ENCODE measurements around the gene MAPKAPK2.

The MAPKAPK2 gene

GRCh38 chr1:206705191-206705590 lies 20.5 kb downstream of the MAPKAPK2 start:
- Histone ChIP-seq H3K9me3 (ENCODE audit: low read length) (no peaks in the 10 kb centered on the region), H4K20me1 (ENCODE audit: insufficient read depth, low read length) (no peaks in the 10 kb centered on the region; the same call in 1 of the 2 replicates), H3K4me2 (ENCODE audit: low read length) (no peak overlapping the region), H3K4me3 (ENCODE audit: low read depth, low read length, poor library complexity, severe bottlenecking) (no peak overlapping the region), H3K9ac (ENCODE audit: low read length) (no peak overlapping the region), H3K79me2 (ENCODE audit: insufficient read depth, low read length) (no peaks in the 10 kb centered on the region), H3K27ac (ENCODE audit: low read depth, low read length, poor library complexity, severe bottlenecking) (no peak overlapping the region), H3F3A (ENCODE audit: insufficient read depth, low read length) (no peaks in the 10 kb centered on the region), H3K27me3 (ENCODE audit: insufficient read depth, low read length) (no peaks in the 10 kb centered on the region), H2AFZ (ENCODE audit: low read length) (no peak overlapping the region), H3K9me2 (ENCODE audit: low read depth, low read length) (no peaks in the 10 kb centered on the region), H3K4me1 (ENCODE audit: insufficient read depth, low read length, severe bottlenecking) (peaks cover 10% of the 10 kb centered on the region), H3K36me3 (ENCODE audit: insufficient read depth, low read length) (no peaks in the 10 kb centered on the region)
- no peak for TF ChIP-seq EZH2 (IDR thresholded peaks at IDR 0.05; ENCODE audit: borderline replicate concordance, low read length)
- no peak for TF ChIP-seq CTCF (IDR thresholded peaks at IDR 0.05; ENCODE audit: low read length)

DNA sequence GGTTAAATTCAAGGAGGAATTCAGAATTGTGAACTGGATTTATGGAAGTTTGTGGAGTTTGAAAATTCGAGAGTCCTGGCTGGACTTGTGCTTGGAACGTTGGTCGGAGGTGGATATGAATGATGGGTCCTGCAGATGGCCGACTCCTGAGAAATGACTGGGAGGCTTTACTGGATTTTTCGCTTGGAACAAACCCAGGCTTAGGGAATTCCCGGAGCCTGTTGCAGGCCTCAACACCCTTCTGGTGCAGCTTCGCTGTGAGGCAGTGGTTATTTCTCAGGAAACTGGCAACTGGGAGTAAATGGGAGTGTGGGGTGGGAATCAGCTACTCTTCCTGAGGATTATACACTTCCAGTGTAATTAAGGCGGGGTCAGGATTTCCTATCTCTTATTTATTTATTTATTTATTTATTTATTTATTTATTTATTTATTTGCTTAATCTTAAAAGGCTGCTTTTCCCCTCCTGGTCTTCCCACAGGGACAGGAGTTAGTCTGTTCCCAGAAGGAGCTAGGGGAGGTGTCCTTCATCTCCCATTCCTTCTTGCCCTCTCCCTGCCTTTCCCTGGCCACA lies 21.1 kb downstream of the MAPKAPK2 start:
- Histone ChIP-seq H3K4me2 (ENCODE audit: low read length) (no peak overlapping the region), H3K79me2 (ENCODE audit: insufficient read depth, low read length) (no peaks in the 10 kb centered on the region), H3F3A (ENCODE audit: insufficient read depth, low read length) (no peaks in the 10 kb centered on the region), H3K27ac (ENCODE audit: low read depth, low read length, poor library complexity, severe bottlenecking) (no peak overlapping the region), H3K4me1 (ENCODE audit: insufficient read depth, low read length, severe bottlenecking) (peaks cover 10% of the 10 kb centered on the region), H3K27me3 (ENCODE audit: insufficient read depth, low read length) (no peaks in the 10 kb centered on the region), H2AFZ (ENCODE audit: low read length) (no peak overlapping the region), H3K4me3 (ENCODE audit: low read depth, low read length, poor library complexity, severe bottlenecking) (no peak overlapping the region), H3K9ac (ENCODE audit: low read length) (no peak overlapping the region), H3K36me3 (ENCODE audit: insufficient read depth, low read length) (no peaks in the 10 kb centered on the region), H4K20me1 (ENCODE audit: insufficient read depth, low read length) (no peaks in the 10 kb centered on the region; the same call in 1 of the 2 replicates), H3K9me2 (ENCODE audit: low read depth, low read length) (no peaks in the 10 kb centered on the region), H3K9me3 (ENCODE audit: low read length) (no peaks in the 10 kb centered on the region)
- TF ChIP-seq CTCF (IDR thresholded peaks at IDR 0.05; ENCODE audit: low read length) (no peak), EZH2 (IDR thresholded peaks at IDR 0.05; ENCODE audit: borderline replicate concordance, low read length) (no peak)

DNA sequence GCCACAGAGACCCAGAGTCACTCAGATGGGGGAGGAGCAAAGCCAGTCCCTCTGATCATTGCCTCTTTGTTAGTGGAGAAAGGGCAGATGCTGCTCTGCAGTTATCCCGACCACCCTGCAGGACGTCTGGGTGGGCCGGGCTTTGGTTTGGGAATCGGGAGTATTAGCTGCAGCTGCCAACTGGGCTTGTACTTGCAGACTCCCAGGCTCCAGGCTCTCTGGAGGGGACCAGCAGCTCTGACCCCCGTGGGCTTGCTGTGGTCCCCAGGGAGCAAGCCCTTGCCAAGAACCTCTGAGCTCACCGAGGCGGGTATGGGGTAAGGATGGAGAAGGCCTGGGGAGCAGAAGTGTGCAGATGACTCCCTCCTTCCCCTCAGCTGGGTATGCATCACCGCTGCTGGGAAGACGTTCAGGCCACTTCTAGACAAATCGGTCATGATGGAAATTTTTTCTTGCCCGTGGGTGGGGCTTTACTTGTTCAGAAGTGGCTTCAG lies 21.6 kb downstream of the MAPKAPK2 start:
- H3F3A ChIP-seq (ENCODE audit: insufficient read depth, low read length), result no peaks in the 10 kb centered on the region
- H3K4me1 ChIP-seq (ENCODE audit: insufficient read depth, low read length, severe bottlenecking), result peaks cover 10% of the 10 kb centered on the region
- H3K27me3 ChIP-seq (ENCODE audit: insufficient read depth, low read length), result no peaks in the 10 kb centered on the region
- no peaks in the 10 kb centered on the region for H3K36me3 ChIP-seq (ENCODE audit: insufficient read depth, low read length)
- H3K4me2 ChIP-seq (ENCODE audit: low read length), result no peak overlapping the region
- no peaks in the 10 kb centered on the region for H3K9me3 ChIP-seq (ENCODE audit: low read length)
- no peak for TF ChIP-seq EZH2 (IDR thresholded peaks at IDR 0.05; ENCODE audit: borderline replicate concordance, low read length)
- H3K27ac ChIP-seq (ENCODE audit: low read depth, low read length, poor library complexity, severe bottlenecking), result no peak overlapping the region
- no peaks in the 10 kb centered on the region for H3K9me2 ChIP-seq (ENCODE audit: low read depth, low read length)
- no peak overlapping the region for H2AFZ ChIP-seq (ENCODE audit: low read length)
- no peaks in the 10 kb centered on the region; the same call in 1 of the 2 replicates for H4K20me1 ChIP-seq (ENCODE audit: insufficient read depth, low read length)
- no peaks in the 10 kb centered on the region for H3K79me2 ChIP-seq (ENCODE audit: insufficient read depth, low read length)
- no peak overlapping the region for H3K9ac ChIP-seq (ENCODE audit: low read length)
- H3K4me3 ChIP-seq (ENCODE audit: low read depth, low read length, poor library complexity, severe bottlenecking), result no peak overlapping the region

Data from OCI-LY1 (cell line).